Activated CD4-positive, alpha-beta T cell treated with anti-CD3 and anti-CD28 coated beads, Interleukin-2, amount 10 ng/mL, durations not matched to agents 24 days and 14 days (primary cell): Measurements from ENCODE around the gene RPUSD1. TPM values are rescaled to one million over a fixed set of nuclear protein-coding genes. Genes with fewer than 3 reads are reported as not detected.

ENCODE experiments used
- DNase-seq: peaks from one replicate; pipeline ENCODE4 v3.0.0; 2022
- H3K27ac Mint-ChIP-seq: one replicate; pipeline ENCODE4 v1.8.0; 2022; ENCODE audit warnings: mild to moderate bottlenecking, mixed read lengths
- H3K27me3 Mint-ChIP-seq: one replicate; pipeline ENCODE4 v1.8.0; 2022; ENCODE audit warnings: mixed read lengths
- H3K36me3 Mint-ChIP-seq: one replicate; pipeline ENCODE4 v1.8.0; 2022; ENCODE audit warnings: low read depth, mild to moderate bottlenecking, mixed read lengths
- H3K4me1 Mint-ChIP-seq: one replicate; pipeline ENCODE4 v1.8.0; 2021; ENCODE audit warnings: mixed read lengths
- H3K4me3 Mint-ChIP-seq: one replicate; pipeline ENCODE4 v1.8.0; 2022; ENCODE audit warnings: mild to moderate bottlenecking, moderate library complexity, mixed read lengths
- H3K9me3 Mint-ChIP-seq: one replicate; pipeline ENCODE4 v1.8.0; 2021; ENCODE audit warnings: mixed read lengths
- intact Hi-C: fragments of 100-400 bp; cut with micrococcal nuclease; formaldehyde crosslinking; loops from one replicate; pipeline ENCODE4 v1.15.1; 2023
- total RNA-seq: library from RNA; stranded (reverse); gene quantifications from 2 replicates; pipeline ENCODE4 v1.2.3, GENCODE V29; 2022

RPUSD1 gene
- total RNA-seq, 1 donor from 2014 or later, result 45.0 TPM

GRCh38 chr16:813204-813915 lies 25.2 kb upstream of the RPUSD1 start:
- H3K4me3 Mint-ChIP-seq, result no peak overlapping the region
- DNase-seq, result peak; percentile 85
- H3K4me1 Mint-ChIP-seq, result peaks cover 7% of the 10 kb centered on the region
- no peak overlapping the region for H3K27ac Mint-ChIP-seq
- H3K9me3 Mint-ChIP-seq, result no peaks in the 10 kb centered on the region
- H3K36me3 Mint-ChIP-seq, result no peaks in the 10 kb centered on the region
- intact Hi-C loops, result loop anchor here (5.0 kb wide), 1 partner anchor 244 kb away; no protein-coding TSS in a partner anchor
- peaks cover 17% of the 10 kb centered on the region for H3K27me3 Mint-ChIP-seq

- DNase-seq, result no peak
- Mint-ChIP-seq H3K9me3 (no peaks in the 10 kb centered on the region), H3K4me3 (peak overlapping the region; percentile 99), H3K27me3 (peaks cover 8% of the 10 kb centered on the region), H3K36me3 (peaks cover 6% of the 10 kb centered on the region), H3K4me1 (peaks cover 12% of the 10 kb centered on the region), H3K27ac (peak overlapping the region; percentile 97)
- intact Hi-C loops, result no loop called here
Measured at GRCh38 chr16:808085-808386, 19.9 kb upstream of the RPUSD1 start.

- H3K27me3 Mint-ChIP-seq, result peaks cover 4% of the 10 kb centered on the region
- no peaks in the 10 kb centered on the region for H3K9me3 Mint-ChIP-seq
- peak; percentile 97 for DNase-seq
- peaks cover 12% of the 10 kb centered on the region for H3K4me1 Mint-ChIP-seq
- peak overlapping the region; percentile 97 for H3K27ac Mint-ChIP-seq
- peak overlapping the region; percentile 99 for H3K4me3 Mint-ChIP-seq
- intact Hi-C loops, result loop anchor here (1.0 kb wide), 1 partner anchor 19 kb away; the partner anchor contains the start of genes CHTF18 and RPUSD1
- peaks cover 6% of the 10 kb centered on the region for H3K36me3 Mint-ChIP-seq
Measured at GRCh38 chr16:807347-808084, 19.3 kb upstream of the RPUSD1 start.

- no peak for DNase-seq
- intact Hi-C loops, result no loop called here
- H3K36me3 Mint-ChIP-seq, result peaks cover 6% of the 10 kb centered on the region
- H3K4me1 Mint-ChIP-seq, result peaks cover 12% of the 10 kb centered on the region
- H3K9me3 Mint-ChIP-seq, result no peaks in the 10 kb centered on the region
- H3K27me3 Mint-ChIP-seq, result no peaks in the 10 kb centered on the region
- no peak overlapping the region for H3K4me3 Mint-ChIP-seq
- no peak overlapping the region for H3K27ac Mint-ChIP-seq
Measured at GRCh38 chr16:805474-805873, 17.3 kb upstream of the RPUSD1 start.

DNA sequence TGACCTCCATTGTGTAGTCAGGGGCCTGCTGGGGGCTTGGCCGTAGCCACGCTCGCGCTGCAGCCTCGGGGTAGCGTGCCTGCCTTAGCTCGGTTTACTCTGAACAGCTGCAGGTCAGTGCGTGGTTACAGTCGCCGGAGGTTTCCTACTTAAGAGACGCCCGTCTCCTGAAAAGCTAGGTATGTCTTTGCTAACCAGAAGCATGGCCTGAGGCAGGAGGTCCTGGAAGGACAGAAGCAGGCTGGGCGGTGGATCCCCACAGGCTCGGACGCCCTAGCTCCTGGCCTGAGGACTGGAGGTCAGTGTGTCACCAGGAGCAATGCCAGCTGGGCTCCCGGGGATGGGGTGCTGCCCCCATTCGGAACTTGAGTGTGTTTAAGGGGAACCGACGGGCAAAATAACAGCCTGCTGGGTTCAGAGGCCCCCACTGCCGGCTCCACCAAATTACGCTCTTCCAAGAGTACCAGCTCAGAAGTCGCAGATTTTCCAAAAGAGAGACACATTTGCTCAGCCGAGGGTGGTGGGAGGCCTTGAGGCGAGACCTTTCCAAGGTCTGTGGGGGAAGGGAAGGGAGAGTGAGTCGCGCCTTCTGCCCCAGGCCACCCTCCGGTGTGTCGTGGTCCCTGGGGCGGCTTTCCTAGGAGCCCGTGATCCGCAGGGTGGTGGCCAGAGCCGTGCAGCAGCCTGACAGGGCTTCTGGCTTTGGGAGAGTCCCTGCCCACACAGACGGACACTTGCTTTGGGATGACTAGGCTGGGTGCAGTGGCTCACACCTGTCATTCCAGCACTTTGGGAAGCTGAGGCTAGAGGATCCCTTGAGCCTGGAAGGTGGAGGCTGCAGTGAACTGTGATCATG lies 16.2 kb upstream of the RPUSD1 start:
- peaks cover 10% of the 10 kb centered on the region for H3K4me1 Mint-ChIP-seq
- intact Hi-C loops, result no loop called here
- peaks cover 6% of the 10 kb centered on the region for H3K36me3 Mint-ChIP-seq
- H3K9me3 Mint-ChIP-seq, result no peaks in the 10 kb centered on the region
- H3K4me3 Mint-ChIP-seq, result no peak overlapping the region
- H3K27me3 Mint-ChIP-seq, result no peaks in the 10 kb centered on the region
- peak overlapping the region; percentile 60 for H3K27ac Mint-ChIP-seq
- DNase-seq, result peak; percentile 56

DNA sequence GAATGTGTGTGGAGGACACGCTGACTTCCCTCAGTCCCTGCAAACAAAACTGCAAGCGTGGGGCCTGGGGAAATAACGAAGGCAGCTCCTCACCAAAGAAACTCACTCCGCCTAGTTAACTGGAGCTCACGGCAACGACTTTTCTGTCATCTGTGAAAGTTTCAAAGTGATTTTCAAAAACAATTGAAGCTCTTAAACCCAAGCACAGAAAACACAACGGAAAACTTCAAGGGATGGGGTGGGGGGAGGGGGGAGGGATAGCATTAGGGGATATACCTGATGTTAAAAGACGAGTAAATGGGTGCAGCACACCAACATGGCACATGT lies 15.5 kb upstream of the RPUSD1 start:
- no peak for DNase-seq
- H3K36me3 Mint-ChIP-seq, result peaks cover 6% of the 10 kb centered on the region
- H3K4me1 Mint-ChIP-seq, result peaks cover 8% of the 10 kb centered on the region
- H3K4me3 Mint-ChIP-seq, result no peak overlapping the region
- H3K9me3 Mint-ChIP-seq, result no peaks in the 10 kb centered on the region
- no peak overlapping the region for H3K27ac Mint-ChIP-seq
- H3K27me3 Mint-ChIP-seq, result no peaks in the 10 kb centered on the region
- intact Hi-C loops, result no loop called here

DNA sequence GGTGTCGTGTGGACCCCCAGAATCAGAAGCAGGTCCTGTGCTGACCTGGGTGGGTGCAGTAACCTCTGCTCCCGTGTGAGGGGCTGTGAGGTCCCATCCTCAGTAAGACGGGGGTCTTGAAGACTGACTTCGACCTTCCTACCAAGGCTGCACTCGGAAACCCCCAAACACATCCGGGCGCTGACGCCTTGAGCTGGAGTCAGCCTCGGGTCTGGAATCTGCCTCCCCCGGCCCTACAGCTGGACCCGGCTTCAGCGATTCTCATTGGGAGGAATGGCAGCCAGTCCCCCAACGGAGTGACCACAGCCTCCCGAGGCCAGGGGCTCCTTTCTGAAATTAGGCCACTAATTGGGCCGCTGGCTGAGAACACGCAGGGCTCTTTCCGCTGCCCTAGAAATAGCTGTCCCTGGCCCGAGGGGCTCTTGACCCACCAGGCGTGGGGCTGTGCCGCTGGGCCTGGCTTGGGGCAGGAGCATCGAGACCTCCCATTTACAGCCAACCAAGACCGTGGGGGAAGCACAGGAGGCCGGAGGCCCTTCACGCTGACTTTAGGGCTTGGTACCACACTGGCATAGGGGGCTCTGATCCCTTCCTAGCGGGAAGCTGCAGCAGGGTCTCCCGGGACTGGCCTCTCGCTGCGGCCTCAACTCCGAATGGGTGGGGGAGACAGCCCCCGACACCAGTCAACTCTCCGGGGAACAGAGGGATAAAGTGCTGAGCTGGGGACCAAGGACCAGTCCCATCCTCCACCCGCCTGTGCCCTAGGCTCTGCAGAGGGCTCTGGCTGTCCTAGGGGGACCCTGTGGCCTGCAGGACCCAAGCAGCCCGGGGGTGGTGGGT lies 15.0 kb upstream of the RPUSD1 start:
- intact Hi-C loops, result no loop called here
- H3K9me3 Mint-ChIP-seq, result no peaks in the 10 kb centered on the region
- DNase-seq, result peak; percentile 57
- no peak overlapping the region for H3K4me3 Mint-ChIP-seq
- H3K36me3 Mint-ChIP-seq, result peaks cover 6% of the 10 kb centered on the region
- peaks cover 3% of the 10 kb centered on the region for H3K4me1 Mint-ChIP-seq
- no peaks in the 10 kb centered on the region for H3K27me3 Mint-ChIP-seq
- H3K27ac Mint-ChIP-seq, result no peak overlapping the region

GRCh38 chr16:802461-802860 lies 14.3 kb upstream of the RPUSD1 start:
- Mint-ChIP-seq H3K4me1 (no peaks in the 10 kb centered on the region), H3K9me3 (no peaks in the 10 kb centered on the region), H3K36me3 (peaks cover 6% of the 10 kb centered on the region), H3K27ac (no peak overlapping the region), H3K27me3 (no peaks in the 10 kb centered on the region), H3K4me3 (no peak overlapping the region)
- intact Hi-C loops, result no loop called here
- no peak for DNase-seq

GRCh38 chr16:801584-802363 lies 13.6 kb upstream of the RPUSD1 start:
- H3K27me3 Mint-ChIP-seq, result no peaks in the 10 kb centered on the region
- H3K4me3 Mint-ChIP-seq, result no peak overlapping the region
- H3K9me3 Mint-ChIP-seq, result no peaks in the 10 kb centered on the region
- H3K4me1 Mint-ChIP-seq, result no peaks in the 10 kb centered on the region
- H3K36me3 Mint-ChIP-seq, result peaks cover 6% of the 10 kb centered on the region
- intact Hi-C loops, result no loop called here
- DNase-seq, result no peak
- H3K27ac Mint-ChIP-seq, result no peak overlapping the region

DNA sequence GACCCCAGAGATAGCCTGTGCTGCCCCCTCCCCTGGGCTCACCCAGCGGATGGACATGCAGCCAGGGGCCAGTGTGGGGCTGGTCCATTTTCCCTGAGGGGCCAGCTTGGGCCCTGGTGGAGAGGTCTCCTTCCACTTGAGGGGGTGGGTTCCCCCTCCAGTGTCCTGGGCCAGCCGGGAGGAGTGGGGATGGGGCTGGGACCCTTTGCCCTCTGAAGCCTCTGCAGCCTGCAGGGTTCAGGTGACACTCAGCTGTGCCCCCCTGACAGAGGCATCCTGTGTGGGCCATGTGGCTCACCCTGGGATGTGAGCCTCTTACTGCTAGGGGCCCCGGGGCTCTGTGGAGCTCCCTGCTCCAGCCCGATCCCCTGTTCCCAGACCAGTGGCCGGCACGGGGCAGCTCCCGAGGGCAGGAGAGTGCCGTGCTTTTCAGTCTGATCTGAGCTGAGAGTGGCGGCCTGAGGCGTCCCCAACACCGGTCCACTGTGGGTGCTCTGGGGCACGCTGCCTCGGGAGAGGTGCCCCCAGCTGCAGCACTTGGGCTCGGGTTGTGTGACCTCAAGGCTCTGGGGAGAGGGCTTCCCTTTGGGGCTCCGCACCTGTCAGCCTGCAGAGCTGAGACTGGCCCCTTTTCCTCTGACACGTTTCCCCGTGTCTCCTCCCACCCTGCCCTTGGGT lies 12.8 kb upstream of the RPUSD1 start:
- Mint-ChIP-seq H3K27me3 (no peaks in the 10 kb centered on the region), H3K4me3 (no peak overlapping the region), H3K4me1 (no peaks in the 10 kb centered on the region), H3K9me3 (no peaks in the 10 kb centered on the region), H3K36me3 (peaks cover 5% of the 10 kb centered on the region), H3K27ac (no peak overlapping the region)
- intact Hi-C loops, result no loop called here
- peak; percentile 57 for DNase-seq

DNA sequence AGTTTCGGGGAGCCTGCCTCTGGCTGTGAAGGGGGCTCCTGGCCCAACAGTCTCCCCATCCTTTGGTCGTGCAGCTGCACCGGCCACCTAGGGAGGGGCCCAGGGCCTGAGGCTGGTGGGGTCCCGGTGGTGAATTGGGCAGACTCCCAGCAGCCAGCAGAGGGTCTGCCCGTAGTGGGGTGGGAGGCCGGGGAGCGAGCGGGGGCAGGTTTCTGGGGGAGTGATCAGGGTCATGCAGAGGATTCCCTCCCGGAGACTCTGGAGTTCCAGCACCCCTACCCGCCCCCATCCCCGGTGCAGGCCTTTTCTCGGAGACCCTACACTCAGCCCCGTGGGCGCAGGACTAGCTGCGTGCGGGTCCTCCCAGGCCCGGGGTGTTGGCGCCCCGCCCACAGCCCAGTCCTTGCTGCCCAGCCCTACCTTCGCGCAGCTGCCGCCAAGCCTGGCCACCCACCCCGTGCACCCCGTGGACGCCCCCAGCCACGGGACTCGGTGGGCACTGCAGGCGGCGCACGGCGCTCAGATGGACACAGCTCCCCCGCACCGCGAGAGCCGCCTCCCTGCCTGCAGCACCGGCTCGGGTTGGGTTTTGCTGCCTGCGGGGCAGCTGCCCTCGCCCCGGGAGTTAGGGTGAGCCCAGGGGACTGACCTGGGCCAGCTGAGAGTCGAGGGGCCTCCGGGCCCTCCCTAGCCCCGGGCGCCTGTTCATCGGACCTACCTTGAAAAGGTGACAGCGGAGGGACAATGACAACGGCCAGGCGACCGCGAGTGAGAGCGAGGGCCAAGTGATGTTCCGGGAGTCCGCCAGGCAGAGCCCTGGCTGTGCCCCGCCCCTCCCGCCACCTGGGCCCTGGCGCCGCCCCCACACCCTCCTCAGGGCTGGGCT lies 12.0 kb upstream of the RPUSD1 start, which contains the start of gene GNG13:
GNG13 (minus strand) TSS at position 787 of the 886 bp plus-strand sequence. CDS start 1,657 bp downstream, outside the sequence.
- Mint-ChIP-seq H3K27ac (no peak within 1 kb of the TSS), H3K27me3 (no peaks in the 10 kb centered on the region), H3K9me3 (no peaks in the 10 kb centered on the region), H3K4me1 (peaks cover 2% of the 10 kb centered on the region), H3K36me3 (peaks cover 4% of the 10 kb centered on the region), H3K4me3 (no peak within 1 kb of the TSS)
- intact Hi-C loops, result no loop called here
- DNase-seq, result no peak
